Right atrium auricular region (tissue), 2 donors: Measurements from ENCODE around the gene NASP. TPM values are rescaled to one million over a fixed set of nuclear protein-coding genes. Genes with fewer than 3 reads are reported as not detected.

ENCODE experiments used
- DNase-seq: peaks from one replicate; pipeline ENCODE4 v3.0.0-alpha.2; 2019; ENCODE audit warnings: low spot score
- H3K27ac ChIP-seq, 2 donors: fragments of 200-600 bp; sonication (generic); 1 replicate in 1 of 2; 2 replicates in 1 of 2; pipeline ENCODE4 v1.5.1; 2016 to 2019
- H3K27me3 ChIP-seq, 2 donors: fragments of 200-600 bp; sonication (generic); one replicate each; pipeline versions ENCODE4 v1.5.1 to v1.6.0; 2017 to 2019
- H3K36me3 ChIP-seq: fragments of 200-600 bp; sonication (generic); one replicate; pipeline ENCODE4 v1.5.1; 2016
- H3K4me1 ChIP-seq, 2 donors: fragments of 200-600 bp; sonication (generic); one replicate each; pipeline versions ENCODE4 v1.5.1 to v1.6.0; 2017 to 2019
- H3K4me3 ChIP-seq, 2 donors: fragments of 200-600 bp; sonication (generic); 1 replicate in 1 of 2; 2 replicates in 1 of 2; pipeline ENCODE4 v1.5.1; 2017 to 2019; ENCODE audit warnings: mild to moderate bottlenecking in 1 of 2, moderate library complexity in 1 of 2
- H3K9me3 ChIP-seq, 2 donors: fragments of 200-600 bp; sonication (generic); one replicate each; pipeline ENCODE4 v1.5.1; 2019
- total RNA-seq, 2 donors: library from RNA; depleted of rRNA; stranded (reverse); fragments of >200 nt; gene quantifications; one replicate each; pipeline ENCODE4 v1.1.0, GENCODE V29; 2016
- TF ChIP-seq, protein P1 (sequence below), 2 donors: fragments of 200-600 bp; sonication (generic); IDR thresholded peaks; one replicate each; pipeline ENCODE4 v1.5.1; 2019; ENCODE audit warnings: antibody characterized with exemption in 2 of 2

NASP gene
- total RNA-seq, 2 donors from 2014 or later, result 30.6 to 32.3 TPM

DNA sequence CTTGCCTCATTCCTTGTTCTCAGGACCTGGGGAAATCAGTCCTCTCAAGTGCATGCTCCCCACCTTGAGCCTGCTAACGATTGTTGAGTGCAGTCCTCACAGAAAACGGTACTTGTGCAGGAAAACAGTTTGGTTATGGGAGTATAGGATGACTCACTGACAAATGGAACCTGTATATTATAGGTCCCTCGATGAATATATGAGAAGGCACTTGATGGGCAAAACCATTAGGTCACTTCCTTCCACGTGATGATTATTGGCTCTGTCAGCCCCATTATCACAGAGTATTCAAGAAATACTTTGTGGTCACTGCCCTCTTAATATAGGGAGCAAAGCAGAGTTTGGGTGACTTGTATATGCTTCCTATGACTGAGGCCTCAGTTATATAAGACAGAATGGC is 33.8 kb downstream of the NASP start:
- TF ChIP-seq, protein P1, sequence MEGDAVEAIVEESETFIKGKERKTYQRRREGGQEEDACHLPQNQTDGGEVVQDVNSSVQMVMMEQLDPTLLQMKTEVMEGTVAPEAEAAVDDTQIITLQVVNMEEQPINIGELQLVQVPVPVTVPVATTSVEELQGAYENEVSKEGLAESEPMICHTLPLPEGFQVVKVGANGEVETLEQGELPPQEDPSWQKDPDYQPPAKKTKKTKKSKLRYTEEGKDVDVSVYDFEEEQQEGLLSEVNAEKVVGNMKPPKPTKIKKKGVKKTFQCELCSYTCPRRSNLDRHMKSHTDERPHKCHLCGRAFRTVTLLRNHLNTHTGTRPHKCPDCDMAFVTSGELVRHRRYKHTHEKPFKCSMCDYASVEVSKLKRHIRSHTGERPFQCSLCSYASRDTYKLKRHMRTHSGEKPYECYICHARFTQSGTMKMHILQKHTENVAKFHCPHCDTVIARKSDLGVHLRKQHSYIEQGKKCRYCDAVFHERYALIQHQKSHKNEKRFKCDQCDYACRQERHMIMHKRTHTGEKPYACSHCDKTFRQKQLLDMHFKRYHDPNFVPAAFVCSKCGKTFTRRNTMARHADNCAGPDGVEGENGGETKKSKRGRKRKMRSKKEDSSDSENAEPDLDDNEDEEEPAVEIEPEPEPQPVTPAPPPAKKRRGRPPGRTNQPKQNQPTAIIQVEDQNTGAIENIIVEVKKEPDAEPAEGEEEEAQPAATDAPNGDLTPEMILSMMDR (IDR thresholded peaks at IDR 0.05), result no peak
- Histone ChIP-seq H3K9me3 (no peaks in the 10 kb centered on the region), H3K36me3 (peaks cover 50% of the 10 kb centered on the region), H3K4me1 (peaks cover 0 to 17% of the 10 kb centered on the region in 2 donors), H3K4me3 (no peak overlapping the region), H3K27ac (no peak overlapping the region), H3K27me3 (no peaks in the 10 kb centered on the region)
- no peak for DNase-seq

DNA sequence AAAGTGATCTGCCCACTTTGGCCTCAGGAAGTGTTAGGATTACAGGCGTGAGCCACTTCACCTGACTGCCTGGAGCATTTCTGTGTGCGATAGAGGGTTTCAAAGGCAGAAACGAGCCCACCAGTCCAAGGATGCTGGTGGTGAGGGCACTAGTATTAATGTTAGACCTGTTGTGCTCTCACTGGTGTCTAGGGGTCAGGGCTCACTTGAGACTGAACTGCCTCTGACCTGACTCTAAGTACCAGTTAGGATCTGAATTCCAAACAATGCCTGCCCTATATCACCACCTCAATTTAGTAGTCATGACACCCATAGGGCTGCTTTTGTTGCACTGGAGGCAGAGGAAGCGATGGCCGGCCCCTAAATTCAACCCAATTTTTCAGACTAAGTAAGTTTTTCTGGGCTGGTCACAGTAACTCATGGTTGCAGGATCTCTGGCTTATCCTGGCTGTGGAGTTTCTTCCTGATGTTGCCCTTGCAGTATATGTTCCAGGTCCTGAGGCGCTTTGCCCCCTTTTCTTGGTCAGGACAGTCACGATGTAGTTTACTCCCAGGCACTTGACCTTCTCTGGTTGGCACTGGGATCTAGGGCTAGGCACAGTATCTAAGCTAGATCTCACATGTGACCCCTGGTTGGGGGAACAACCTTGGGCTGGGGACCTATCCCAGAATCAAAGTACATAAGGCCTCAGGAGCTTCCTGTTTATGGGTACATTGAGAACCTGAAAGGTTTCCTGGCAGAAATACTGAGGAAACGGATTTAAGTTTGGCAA is 35.5 kb downstream of the NASP start:
- no peak for DNase-seq
- Histone ChIP-seq H3K9me3 (no peaks in the 10 kb centered on the region), H3K4me1 (peaks cover 0 to 31% of the 10 kb centered on the region in 2 donors), H3K36me3 (peaks cover 37% of the 10 kb centered on the region), H3K4me3 (no peak overlapping the region), H3K27ac (peak overlapping the region; percentile 31 to 35), H3K27me3 (no peaks in the 10 kb centered on the region)
- TF ChIP-seq, protein P1 (IDR thresholded peaks at IDR 0.05), result no peak

DNA sequence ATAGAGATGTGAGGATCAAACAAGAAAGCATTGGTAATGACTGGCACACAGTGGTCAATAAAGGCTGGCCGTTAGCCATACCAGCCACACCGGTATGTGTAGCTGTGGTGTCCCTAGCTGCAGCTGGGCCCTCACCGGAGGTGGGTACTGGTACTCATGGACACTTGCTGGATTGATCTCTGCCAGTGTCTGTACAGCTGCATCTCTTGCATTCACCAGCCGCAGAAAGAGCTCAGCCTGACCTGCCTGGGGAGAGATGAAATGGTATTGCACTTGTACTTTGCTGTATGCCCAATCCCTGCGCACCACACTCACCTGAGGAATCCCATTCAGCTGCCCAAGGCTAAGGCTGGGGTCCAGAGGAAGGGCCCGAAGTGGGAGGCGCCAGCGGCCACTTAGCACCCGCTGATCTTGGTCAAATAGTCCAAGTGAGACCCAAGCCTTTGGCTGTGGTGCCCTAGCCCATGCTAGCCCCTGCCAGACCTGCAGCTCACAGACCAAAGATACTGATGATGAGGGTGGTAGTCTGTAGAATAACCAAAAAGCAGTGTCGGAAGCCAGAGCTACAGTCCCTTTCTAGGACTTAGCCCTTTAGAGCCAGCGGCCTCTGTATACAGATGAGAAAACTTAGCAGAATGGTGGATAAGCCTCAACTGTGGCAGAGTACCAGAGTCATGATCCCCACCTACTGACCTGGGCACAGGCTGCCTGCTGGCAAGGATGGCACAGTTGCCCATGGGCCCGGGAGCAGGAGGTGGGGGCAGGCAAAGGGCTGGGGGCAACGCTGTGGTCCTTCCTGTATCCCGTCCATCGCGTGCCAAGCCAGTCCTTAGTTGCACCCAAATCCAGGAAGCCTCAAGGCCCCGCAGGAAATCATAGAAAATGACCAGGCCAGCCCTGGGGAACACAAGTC is 37.0 kb downstream of the NASP start:
- Histone ChIP-seq H3K36me3 (peaks cover 27% of the 10 kb centered on the region), H3K4me1 (peaks cover 0 to 33% of the 10 kb centered on the region in 2 donors), H3K27me3 (no peaks in the 10 kb centered on the region), H3K4me3 (no peak overlapping the region), H3K9me3 (no peaks in the 10 kb centered on the region), H3K27ac (peak overlapping the region; percentile 31 to 35)
- DNase-seq, result no peak
- TF ChIP-seq, protein P1 (IDR thresholded peaks at IDR 0.05), result no peak

DNA sequence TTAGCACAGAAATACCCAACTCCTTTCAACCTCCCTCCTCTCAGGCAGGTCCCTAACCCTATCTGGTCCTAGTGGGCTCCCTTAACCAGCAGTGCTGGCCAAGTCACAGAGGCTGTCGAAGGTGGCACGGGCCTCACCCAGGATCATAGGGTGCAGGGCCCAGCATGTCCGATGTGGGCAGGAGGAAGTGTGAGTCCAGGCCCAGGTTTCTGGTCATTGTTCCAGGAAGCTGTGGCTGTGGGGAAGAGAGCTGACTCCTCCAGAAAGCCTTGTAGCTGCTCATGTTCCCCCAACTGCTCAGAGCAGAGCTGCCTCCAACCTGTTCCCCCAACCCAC is 37.6 kb downstream of the NASP start:
- Histone ChIP-seq H3K27me3 (no peaks in the 10 kb centered on the region), H3K27ac (peak overlapping the region; percentile 35 to 36), H3K4me3 (no peak overlapping the region), H3K36me3 (peaks cover 25% of the 10 kb centered on the region), H3K4me1 (peaks cover 0 to 33% of the 10 kb centered on the region in 2 donors), H3K9me3 (no peaks in the 10 kb centered on the region)
- DNase-seq, result no peak
- TF ChIP-seq, protein P1 (IDR thresholded peaks at IDR 0.05), result no peak

DNA sequence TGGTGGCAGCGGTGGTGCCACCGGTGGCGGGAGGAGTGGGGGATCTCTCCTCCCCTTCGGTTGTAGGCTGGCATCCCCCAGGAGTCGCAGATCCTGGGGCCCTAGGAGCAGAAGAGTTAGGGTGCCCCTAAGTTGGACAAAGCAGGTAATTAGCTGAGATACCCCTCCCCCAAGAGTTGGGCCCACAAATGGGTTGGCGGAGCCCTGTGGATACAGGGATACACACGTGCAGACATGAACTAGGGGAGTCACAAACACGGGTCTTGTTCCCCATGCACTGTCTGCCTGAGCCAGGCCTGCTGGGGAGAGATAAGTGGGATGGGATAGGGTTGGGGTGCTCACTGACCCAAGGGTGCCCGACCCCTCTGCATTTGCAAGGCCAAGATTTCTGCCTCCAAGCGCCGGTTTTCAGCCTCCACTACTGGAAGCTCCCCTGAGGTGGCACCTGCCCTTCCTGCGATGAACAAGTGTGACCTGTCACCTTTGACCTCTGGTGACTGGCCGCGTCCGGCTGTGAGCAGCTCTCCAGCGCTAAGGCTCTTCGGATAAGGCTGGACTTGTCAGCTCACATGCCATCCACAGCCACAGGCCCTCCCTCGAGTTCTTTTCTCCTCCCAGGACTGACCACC is 38.2 kb downstream of the NASP start:
- Histone ChIP-seq H3K36me3 (peaks cover 23% of the 10 kb centered on the region), H3K9me3 (no peaks in the 10 kb centered on the region), H3K27me3 (no peaks in the 10 kb centered on the region), H3K4me3 (peak overlapping the region in 1 of 2 donors; percentile 20), H3K27ac (peak overlapping the region; percentile 35 to 36), H3K4me1 (peaks cover 0 to 33% of the 10 kb centered on the region in 2 donors)
- DNase-seq, result no peak
- TF ChIP-seq, protein P1 (IDR thresholded peaks at IDR 0.05), result no peak
